ENCODE measurements around the gene GDA.

DNA sequence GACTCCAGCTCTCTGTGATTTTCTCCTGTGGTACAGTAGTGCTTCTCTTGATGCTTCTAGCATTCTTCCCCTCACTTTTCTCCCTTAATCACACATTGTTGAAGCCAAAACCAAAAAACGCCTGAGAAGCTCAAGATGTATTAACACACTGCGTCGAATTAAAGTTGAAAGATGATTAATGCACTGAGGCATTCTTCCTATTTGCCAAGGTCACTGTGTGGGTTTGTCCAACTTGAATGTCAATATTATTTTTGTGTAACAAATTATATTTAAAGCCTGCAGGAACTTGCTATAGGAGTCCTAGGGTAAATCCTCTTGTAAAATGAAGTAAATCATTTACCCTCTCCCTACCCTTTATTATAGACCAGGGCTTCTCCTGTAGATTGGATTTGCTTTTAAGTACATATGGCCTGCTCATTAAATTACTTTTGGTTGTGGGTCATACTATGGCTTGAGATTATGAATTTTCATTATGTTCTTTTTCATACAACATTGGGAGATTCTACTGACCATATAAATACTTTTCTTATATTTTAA, 68.1 kb downstream of the GDA start:
- TF ChIP-seq, protein P1, sequence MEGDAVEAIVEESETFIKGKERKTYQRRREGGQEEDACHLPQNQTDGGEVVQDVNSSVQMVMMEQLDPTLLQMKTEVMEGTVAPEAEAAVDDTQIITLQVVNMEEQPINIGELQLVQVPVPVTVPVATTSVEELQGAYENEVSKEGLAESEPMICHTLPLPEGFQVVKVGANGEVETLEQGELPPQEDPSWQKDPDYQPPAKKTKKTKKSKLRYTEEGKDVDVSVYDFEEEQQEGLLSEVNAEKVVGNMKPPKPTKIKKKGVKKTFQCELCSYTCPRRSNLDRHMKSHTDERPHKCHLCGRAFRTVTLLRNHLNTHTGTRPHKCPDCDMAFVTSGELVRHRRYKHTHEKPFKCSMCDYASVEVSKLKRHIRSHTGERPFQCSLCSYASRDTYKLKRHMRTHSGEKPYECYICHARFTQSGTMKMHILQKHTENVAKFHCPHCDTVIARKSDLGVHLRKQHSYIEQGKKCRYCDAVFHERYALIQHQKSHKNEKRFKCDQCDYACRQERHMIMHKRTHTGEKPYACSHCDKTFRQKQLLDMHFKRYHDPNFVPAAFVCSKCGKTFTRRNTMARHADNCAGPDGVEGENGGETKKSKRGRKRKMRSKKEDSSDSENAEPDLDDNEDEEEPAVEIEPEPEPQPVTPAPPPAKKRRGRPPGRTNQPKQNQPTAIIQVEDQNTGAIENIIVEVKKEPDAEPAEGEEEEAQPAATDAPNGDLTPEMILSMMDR (IDR thresholded peaks at IDR 0.05) = no peak
- TF ChIP-seq POLR2A (IDR thresholded peaks at IDR 0.05) = no peak
